ENCODE results near the gene SASH1. TPM values are rescaled to one million over a fixed set of nuclear protein-coding genes. Genes with fewer than 3 reads are reported as not detected.

The SASH1 gene
- total RNA-seq, 2 donors from 2014 or later, result 14.9 to 16.4 TPM

DNA sequence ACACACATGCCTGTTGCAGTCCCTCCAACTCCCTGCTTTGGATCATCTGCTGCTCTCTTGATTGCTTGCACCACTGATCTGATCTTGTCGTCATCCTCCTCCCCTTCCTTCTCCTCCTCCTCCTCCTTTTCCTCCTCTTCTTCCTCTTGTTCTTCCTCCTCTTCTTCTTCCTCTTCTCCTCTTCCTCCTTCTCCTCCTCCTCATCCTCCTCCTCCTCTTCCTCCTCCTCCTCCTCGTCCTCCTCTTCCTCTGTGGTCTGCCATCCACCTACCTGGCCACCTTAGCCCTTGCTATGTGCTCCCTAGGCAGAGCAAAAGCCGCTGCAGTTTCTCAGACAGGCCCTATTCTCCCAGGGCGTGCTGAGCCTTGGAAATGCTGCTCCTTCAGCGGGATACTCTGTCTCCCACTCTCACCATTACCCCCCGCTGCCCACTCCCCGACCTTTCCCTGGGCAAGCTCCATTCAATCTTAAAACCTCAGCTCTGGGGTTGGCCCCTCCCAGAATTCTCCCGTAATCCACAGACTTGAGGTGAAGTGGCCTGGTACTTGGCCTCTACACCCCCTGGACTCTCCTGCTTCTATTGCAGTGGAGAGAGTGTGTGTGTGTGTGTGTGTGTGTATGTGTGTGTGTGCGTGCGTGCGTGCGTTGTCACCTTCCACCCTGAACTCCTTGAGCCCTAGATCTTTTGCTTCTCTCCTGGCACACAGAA lies 105.0 kb downstream of the SASH1 start:
- no peak overlapping the region for H3K4me3 ChIP-seq
- no peaks in the 10 kb centered on the region for H3K9me3 ChIP-seq
- intact Hi-C loops (cut with DNase I), result no loop called here
- no peak overlapping the region for H3K27ac ChIP-seq
- no peaks in the 10 kb centered on the region for H3K4me1 ChIP-seq
- TF ChIP-seq, protein P1, sequence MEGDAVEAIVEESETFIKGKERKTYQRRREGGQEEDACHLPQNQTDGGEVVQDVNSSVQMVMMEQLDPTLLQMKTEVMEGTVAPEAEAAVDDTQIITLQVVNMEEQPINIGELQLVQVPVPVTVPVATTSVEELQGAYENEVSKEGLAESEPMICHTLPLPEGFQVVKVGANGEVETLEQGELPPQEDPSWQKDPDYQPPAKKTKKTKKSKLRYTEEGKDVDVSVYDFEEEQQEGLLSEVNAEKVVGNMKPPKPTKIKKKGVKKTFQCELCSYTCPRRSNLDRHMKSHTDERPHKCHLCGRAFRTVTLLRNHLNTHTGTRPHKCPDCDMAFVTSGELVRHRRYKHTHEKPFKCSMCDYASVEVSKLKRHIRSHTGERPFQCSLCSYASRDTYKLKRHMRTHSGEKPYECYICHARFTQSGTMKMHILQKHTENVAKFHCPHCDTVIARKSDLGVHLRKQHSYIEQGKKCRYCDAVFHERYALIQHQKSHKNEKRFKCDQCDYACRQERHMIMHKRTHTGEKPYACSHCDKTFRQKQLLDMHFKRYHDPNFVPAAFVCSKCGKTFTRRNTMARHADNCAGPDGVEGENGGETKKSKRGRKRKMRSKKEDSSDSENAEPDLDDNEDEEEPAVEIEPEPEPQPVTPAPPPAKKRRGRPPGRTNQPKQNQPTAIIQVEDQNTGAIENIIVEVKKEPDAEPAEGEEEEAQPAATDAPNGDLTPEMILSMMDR (IDR thresholded peaks at IDR 0.05), result no peak
- DNase-seq, result no peak
- H3K36me3 ChIP-seq, result no peaks in the 10 kb centered on the region
- no peaks in the 10 kb centered on the region for H3K27me3 ChIP-seq
- no peak overlapping the region for H3K9ac ChIP-seq (ENCODE audit: low read depth in 2 of 2, low read length in 2 of 2)

DNA sequence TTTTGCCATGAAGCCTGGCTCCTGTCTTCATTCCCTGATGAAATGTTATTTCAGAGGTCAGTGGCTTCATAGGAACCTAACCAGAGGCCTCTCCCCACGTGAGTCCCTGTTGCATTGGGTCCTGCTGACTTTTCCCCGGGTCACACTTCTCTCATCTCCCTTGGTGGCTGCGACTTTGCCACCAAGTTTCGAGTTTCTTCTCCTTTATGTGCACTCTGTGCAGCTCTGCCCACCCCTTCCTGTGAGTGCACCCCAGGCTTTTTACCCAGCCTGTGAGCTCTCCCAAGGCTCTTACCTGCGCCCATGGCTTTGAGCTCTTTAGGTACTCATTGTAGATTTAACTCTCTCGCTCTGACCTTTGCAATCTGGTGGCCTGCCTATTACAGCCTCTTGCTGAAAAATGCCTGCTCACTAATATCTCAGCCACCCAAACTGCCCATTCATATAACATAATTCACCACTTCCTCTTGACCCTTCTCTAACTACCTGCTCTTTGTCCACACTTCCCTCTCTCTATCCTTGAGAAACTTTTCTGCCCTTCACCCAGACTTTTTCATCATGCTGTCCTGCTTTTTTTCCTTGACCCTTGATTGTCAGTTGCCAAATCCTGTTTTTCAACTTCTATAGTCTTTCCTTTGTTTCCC lies 105.9 kb downstream of the SASH1 start:
- H3K9ac ChIP-seq (ENCODE audit: low read depth in 2 of 2, low read length in 2 of 2), result no peak overlapping the region
- no peaks in the 10 kb centered on the region for H3K27me3 ChIP-seq
- DNase-seq, result no peak
- TF ChIP-seq, protein P1 (IDR thresholded peaks at IDR 0.05), result no peak
- no peaks in the 10 kb centered on the region for H3K36me3 ChIP-seq
- H3K4me3 ChIP-seq, result no peak overlapping the region
- H3K9me3 ChIP-seq, result no peaks in the 10 kb centered on the region
- intact Hi-C loops (cut with DNase I), result no loop called here
- H3K4me1 ChIP-seq, result no peaks in the 10 kb centered on the region
- no peak overlapping the region for H3K27ac ChIP-seq

DNA sequence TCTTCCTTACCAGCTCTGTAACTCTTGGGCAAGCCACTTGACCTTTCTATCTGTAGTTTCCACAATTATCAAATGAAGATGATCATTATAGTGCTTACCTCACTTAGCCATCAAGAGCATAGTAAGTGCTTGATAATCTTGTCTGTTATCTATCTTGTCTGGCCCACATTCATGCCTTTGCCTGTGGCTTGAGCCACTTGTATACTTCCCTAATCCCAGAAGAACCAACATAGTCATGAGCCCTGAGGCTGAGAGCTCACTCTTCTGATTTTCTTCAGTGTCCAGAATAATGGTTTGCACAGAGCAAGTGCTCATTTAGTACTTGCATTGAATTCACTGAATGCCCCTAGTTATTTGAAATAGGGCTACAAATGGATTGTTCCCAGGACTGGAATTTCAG lies 108.2 kb downstream of the SASH1 start:
- Histone ChIP-seq H3K9me3 (no peaks in the 10 kb centered on the region), H3K9ac (ENCODE audit: low read depth in 2 of 2, low read length in 2 of 2) (no peak overlapping the region), H3K27ac (no peak overlapping the region), H3K27me3 (no peaks in the 10 kb centered on the region), H3K4me1 (no peaks in the 10 kb centered on the region), H3K4me3 (no peak overlapping the region), H3K36me3 (no peaks in the 10 kb centered on the region)
- DNase-seq, result no peak
- TF ChIP-seq, protein P1 (IDR thresholded peaks at IDR 0.05), result no peak
- intact Hi-C loops (cut with DNase I), result no loop called here

DNA sequence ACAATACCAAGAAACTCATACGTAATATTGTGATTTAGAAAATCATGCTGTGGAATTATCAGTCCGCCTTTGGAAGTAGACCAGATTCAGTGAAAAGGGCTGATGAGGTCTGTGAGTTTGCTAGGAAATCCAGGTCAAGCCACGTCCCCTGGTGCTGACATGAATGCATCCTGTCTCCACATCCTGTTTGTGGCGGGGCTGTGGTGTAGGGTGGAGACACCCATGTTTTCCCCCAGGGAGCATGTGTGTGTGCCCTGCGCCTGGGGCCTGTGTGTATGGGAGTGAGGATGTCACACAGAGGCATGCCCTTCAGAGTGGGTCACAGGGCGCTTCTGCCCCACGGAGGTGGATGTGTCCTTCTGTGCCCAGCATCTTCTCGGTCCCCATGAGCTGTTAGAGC lies 109.1 kb downstream of the SASH1 start:
- Histone ChIP-seq H3K27me3 (no peaks in the 10 kb centered on the region), H3K9ac (ENCODE audit: low read depth in 2 of 2, low read length in 2 of 2) (no peak overlapping the region), H3K4me1 (no peaks in the 10 kb centered on the region), H3K36me3 (no peaks in the 10 kb centered on the region), H3K9me3 (no peaks in the 10 kb centered on the region), H3K27ac (no peak overlapping the region), H3K4me3 (no peak overlapping the region)
- DNase-seq, result no peak
- TF ChIP-seq, protein P1 (IDR thresholded peaks at IDR 0.05), result no peak
- intact Hi-C loops (cut with DNase I), result no loop called here

DNA sequence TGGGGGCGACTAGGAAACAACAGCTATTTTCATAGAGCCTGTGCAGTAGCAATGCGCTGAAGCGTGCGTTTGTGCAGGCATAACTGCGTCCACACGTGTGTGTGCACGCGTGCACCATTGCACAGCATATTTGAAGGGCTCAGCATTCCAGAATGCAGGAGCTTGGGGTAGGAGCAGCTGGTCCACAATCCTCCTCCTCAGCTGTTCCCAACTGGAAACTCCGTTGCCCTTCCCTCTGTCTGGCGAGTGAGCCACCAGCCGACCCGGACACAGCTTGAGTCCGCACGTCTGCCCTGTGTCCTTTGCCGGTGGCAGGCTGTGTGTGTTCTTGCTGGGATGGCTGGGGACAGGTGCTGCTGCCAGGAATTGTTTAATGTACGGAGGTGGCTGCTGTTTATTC lies 110.2 kb downstream of the SASH1 start:
- intact Hi-C loops (cut with DNase I), result no loop called here
- Histone ChIP-seq H3K4me1 (no peaks in the 10 kb centered on the region), H3K4me3 (no peak overlapping the region), H3K27ac (no peak overlapping the region), H3K36me3 (no peaks in the 10 kb centered on the region), H3K9ac (ENCODE audit: low read depth in 2 of 2, low read length in 2 of 2) (no peak overlapping the region), H3K9me3 (no peaks in the 10 kb centered on the region), H3K27me3 (no peaks in the 10 kb centered on the region)
- no peak for DNase-seq
- TF ChIP-seq, protein P1 (IDR thresholded peaks at IDR 0.05), result no peak
